IMR-90 (cell line): ENCODE results near the gene TYRP1. TPM values are rescaled to one million over a fixed set of nuclear protein-coding genes. Genes with fewer than 3 reads are reported as not detected.

ENCODE experiments used
- ATAC-seq: fragments of 200-7000 bp; cut with Tn5 transposase; 2 replicates; pipeline ENCODE4 v1.9.1; 2020; ENCODE audit warnings: low read depth, mild to moderate bottlenecking, moderate library complexity
- BruUV-seq: library from RNA; stranded (reverse); fragments of 400-500 nt; replicated peaks from 2 replicates; lab custom pipeline; 2021; lab: Mats Ljungman, UMichigan
- CTCF ChIA-PET: fragments of 300-600 bp; formaldehyde crosslinking; extraction: SDS; loops from one replicate; lab custom pipeline; 2021; ENCODE audit warnings: antibody characterized with exemption; lab: Yijun Ruan, JAX
- POLR2A ChIA-PET: fragments of 300-600 bp; sonication (Branson Sonifier 250); formaldehyde crosslinking; loops from one replicate; lab custom pipeline; 2022; ENCODE audit warnings: antibody characterized with exemption; ENCODE audit not compliant: unreplicated experiment; lab: Charles Lee
- DNase-seq: peaks from one replicate; pipeline ENCODE4 v3.0.0; 2013
- H2AFZ ChIP-seq: replicated peaks from 2 replicates; pipeline ENCODE3; 2013; ENCODE audit warnings: low read length, mild to moderate bottlenecking; ENCODE audit not compliant: poor library complexity
- H2AK5ac ChIP-seq: 2 replicates; pipeline ENCODE4 v1.6.1; 2013; ENCODE audit warnings: low read depth, low read length, inconsistent platforms
- H2AK9ac ChIP-seq: replicated peaks from 2 replicates; pipeline ENCODE3; 2013; ENCODE audit warnings: mild to moderate bottlenecking, low read depth, low read length, moderate library complexity; ENCODE audit not compliant: poor library complexity
- H2BK120ac ChIP-seq: 2 replicates; pipeline ENCODE4 v1.6.1; 2013; ENCODE audit warnings: low read depth, low read length, inconsistent platforms
- H2BK15ac ChIP-seq: 3 replicates; pipeline ENCODE4 v1.6.1; 2013; ENCODE audit warnings: low read depth, low read length, inconsistent platforms
- H2BK20ac ChIP-seq: 2 replicates; pipeline ENCODE4 v1.6.1; 2013; ENCODE audit warnings: low read depth, mild to moderate bottlenecking, inconsistent platforms, low read length, moderate library complexity
- H2BK5ac ChIP-seq: 2 replicates; pipeline ENCODE4 v1.6.1; 2013; ENCODE audit warnings: mild to moderate bottlenecking, low read depth, low read length, inconsistent platforms; ENCODE audit not compliant: poor library complexity, severe bottlenecking
- H3K14ac ChIP-seq: replicated peaks from 2 replicates; pipeline ENCODE4 v1.6.1; 2013; ENCODE audit warnings: low read depth, low read length, inconsistent platforms
- H3K18ac ChIP-seq: 2 replicates; pipeline ENCODE4 v1.6.1; 2013; ENCODE audit warnings: low read depth, low read length, control low read depth
- H3K23ac ChIP-seq: 2 replicates; pipeline ENCODE4 v1.6.1; 2013; ENCODE audit warnings: low read depth, low read length, inconsistent platforms
- H3K27ac ChIP-seq: 2 replicates; pipeline ENCODE4 v1.5.1; 2013; ENCODE audit warnings: mild to moderate bottlenecking, control low read depth, low read length; ENCODE audit not compliant: insufficient read depth
- H3K27me3 ChIP-seq: 2 replicates; pipeline ENCODE4 v1.6.1; 2013; ENCODE audit warnings: low read length; ENCODE audit not compliant: control insufficient read depth, insufficient read depth
- H3K36me3 ChIP-seq: 2 replicates; pipeline ENCODE4 v1.6.1; 2013; ENCODE audit warnings: low read length, mixed read lengths; ENCODE audit not compliant: control insufficient read depth, insufficient read depth
- H3K4ac ChIP-seq: 2 replicates; pipeline ENCODE4 v1.6.1; 2013; ENCODE audit warnings: low read depth, low read length, inconsistent platforms
- H3K4me1 ChIP-seq: 2 replicates; pipeline ENCODE4 v1.6.1; 2013; ENCODE audit warnings: low read length, mixed read lengths; ENCODE audit not compliant: control insufficient read depth, insufficient read depth
- H3K4me2 ChIP-seq: 2 replicates; pipeline ENCODE4 v1.6.1; 2013; ENCODE audit warnings: low read depth, mild to moderate bottlenecking, control low read depth, low read length, moderate library complexity
- H3K4me3 ChIP-seq: 2 replicates; pipeline ENCODE4 v1.5.1; 2013; ENCODE audit warnings: low read depth, mild to moderate bottlenecking, control low read depth, low read length, moderate library complexity; ENCODE audit not compliant: insufficient read depth
- H3K56ac ChIP-seq: 2 replicates; pipeline ENCODE4 v1.6.1; 2013; ENCODE audit warnings: low read length, inconsistent platforms; ENCODE audit not compliant: insufficient read depth; ENCODE audit errors: extremely low read depth
- H3K79me1 ChIP-seq, 2 experiments: 2 replicates each; pipeline ENCODE4 v1.6.1; 2013; ENCODE audit warnings: low read length in 2 of 2, inconsistent platforms in 1 of 2, low read depth in 1 of 2
- H3K9ac ChIP-seq: 2 replicates; pipeline ENCODE4 v1.6.1; 2013; ENCODE audit warnings: low read depth, low read length, control low read depth
- H3K9me1 ChIP-seq: 2 replicates; pipeline ENCODE4 v1.6.1; 2013; ENCODE audit warnings: low read length, inconsistent platforms; ENCODE audit not compliant: insufficient read depth
- H3K9me3 ChIP-seq: 2 replicates; pipeline ENCODE4 v1.6.1; 2013; ENCODE audit warnings: low read length; ENCODE audit not compliant: control insufficient read depth, insufficient read depth
- H4K20me1 ChIP-seq: 2 replicates; pipeline ENCODE4 v1.6.1; 2013; ENCODE audit warnings: low read length, inconsistent platforms; ENCODE audit not compliant: insufficient read depth
- H4K5ac ChIP-seq: 2 replicates; pipeline ENCODE4 v1.6.1; 2013; ENCODE audit warnings: mild to moderate bottlenecking, low read depth, low read length, control low read depth
- H4K8ac ChIP-seq, 2 experiments: 2 replicates each; pipeline ENCODE4 v1.6.1; 2013; ENCODE audit warnings: low read depth in 2 of 2, low read length in 2 of 2, control low read depth in 1 of 2, inconsistent platforms in 1 of 2
- H4K91ac ChIP-seq: 2 replicates; pipeline ENCODE4 v1.6.1; 2013; ENCODE audit warnings: low read depth, low read length, inconsistent platforms; ENCODE audit not compliant: insufficient read depth
- BHLHE40 ChIP-seq: fragments of 150-350 bp; IDR thresholded peaks from 2 replicates; pipeline ENCODE4 v1.6.1; 2016; ENCODE audit warnings: mild to moderate bottlenecking, low read depth, low read length
- CEBPB ChIP-seq: IDR thresholded peaks from 2 replicates; pipeline ENCODE4 v1.6.1; 2012; ENCODE audit warnings: low read depth, low read length, improper control_type of control experiment
- CHD1 ChIP-seq: IDR thresholded peaks from 2 replicates; pipeline ENCODE4 v1.6.1; 2012; ENCODE audit warnings: low read depth, low read length, improper control_type of control experiment
- FOS ChIP-seq: fragments of 150-350 bp; IDR thresholded peaks from 2 replicates; pipeline ENCODE4 v1.6.1; 2016; ENCODE audit warnings: low read depth, low read length
- MAFK ChIP-seq: IDR thresholded peaks from 2 replicates; pipeline ENCODE4 v1.6.1; 2012; ENCODE audit warnings: low read depth, low read length, improper control_type of control experiment
- MAZ ChIP-seq: IDR thresholded peaks from 2 replicates; pipeline ENCODE4 v1.6.1; 2012; ENCODE audit warnings: low read depth, mild to moderate bottlenecking, low read length, improper control_type of control experiment, moderate library complexity, borderline replicate concordance
- MXI1 ChIP-seq: IDR thresholded peaks from 2 replicates; pipeline ENCODE4 v1.6.1; 2012; ENCODE audit warnings: low read depth, mild to moderate bottlenecking, low read length, moderate library complexity, borderline replicate concordance
- POLR2A ChIP-seq: IDR thresholded peaks from 2 replicates; pipeline ENCODE4 v1.6.1; 2012; ENCODE audit warnings: mild to moderate bottlenecking, low read depth, low read length
- RAD21 ChIP-seq: IDR thresholded peaks from 2 replicates; pipeline ENCODE4 v1.6.1; 2012; ENCODE audit warnings: low read length, improper control_type of control experiment
- RCOR1 ChIP-seq: IDR thresholded peaks from 2 replicates; pipeline ENCODE4 v1.6.1; 2012; ENCODE audit warnings: mild to moderate bottlenecking, low read length, improper control_type of control experiment; ENCODE audit not compliant: insufficient replicate concordance
- RFX5 ChIP-seq: IDR thresholded peaks from 2 replicates; pipeline ENCODE4 v1.8.0; 2012; ENCODE audit warnings: low read depth, mild to moderate bottlenecking, low read length, moderate library complexity
- SMC3 ChIP-seq: fragments of 150-350 bp; IDR thresholded peaks from 2 replicates; pipeline ENCODE4 v1.6.1; 2016; ENCODE audit warnings: low read depth, mild to moderate bottlenecking, antibody characterized with exemption, low read length, moderate library complexity
- WGBS, 2 experiments: methylation state at CpG; one replicate each; pipeline versions ENCODE4 v1.1.5 to v1.1.7; 2013; ENCODE audit warnings: missing lambda C conversion rate in 2 of 2; ENCODE audit not compliant: insufficient read length in 1 of 2; ENCODE audit errors: extremely low coverage in 2 of 2; 5-methylcytosine and 5-hydroxymethylcytosine counted together
- dilution Hi-C: fragments of 300-500 bp; cut with HindIII; formaldehyde crosslinking; loops from one replicate; pipeline ENCODE4 v1.14.3; 2018; ENCODE audit warnings: low sequenced_read_pairs; ENCODE audit not compliant: unreplicated experiment
- in situ Hi-C: fragments of 300-500 bp; cut with MboI; formaldehyde crosslinking; loops from 3 replicates; pipeline ENCODE4 v1.14.3; 2019; ENCODE audit warnings: low sequenced_read_pairs, inconsistent platforms, mixed read lengths
- intact Hi-C: fragments of 100-400 bp; cut with micrococcal nuclease; formaldehyde crosslinking; loops from 2 replicates; pipeline ENCODE4 v1.10.0; 2022
- polyA plus RNA-seq, 3 experiments: library from polyadenylated mRNA; depleted of rRNA; stranded (reverse); fragments of >200 nt; gene quantifications; 2 replicates each; pipeline ENCODE4 v1.2.3, GENCODE V29; 2012; ENCODE audit warnings: low replicate concordance in 1 of 3
- total RNA-seq: library from RNA; depleted of rRNA; stranded (reverse); fragments of >200 nt; gene quantifications from 2 replicates; pipeline ENCODE4 v1.2.3, GENCODE V29; 2012
- TF ChIP-seq, protein P1 (sequence below): conservative IDR thresholded peaks from 2 replicates; pipeline ENCODE4 v1.5.1; 2012; ENCODE audit warnings: mild to moderate bottlenecking, low read depth, low read length, improper control_type of control experiment
- TF ChIP-seq, protein P2 (sequence below): fragments of 150-350 bp; IDR thresholded peaks from 2 replicates; pipeline ENCODE4 v1.6.1; 2017; ENCODE audit warnings: mild to moderate bottlenecking, antibody characterized with exemption, low read length, low read depth

TYRP1 gene
- total and polyA plus RNA-seq, 2 of the 4 experiments (the other 2 are of a cell fraction): 0.60 to 0.90 TPM

DNA sequence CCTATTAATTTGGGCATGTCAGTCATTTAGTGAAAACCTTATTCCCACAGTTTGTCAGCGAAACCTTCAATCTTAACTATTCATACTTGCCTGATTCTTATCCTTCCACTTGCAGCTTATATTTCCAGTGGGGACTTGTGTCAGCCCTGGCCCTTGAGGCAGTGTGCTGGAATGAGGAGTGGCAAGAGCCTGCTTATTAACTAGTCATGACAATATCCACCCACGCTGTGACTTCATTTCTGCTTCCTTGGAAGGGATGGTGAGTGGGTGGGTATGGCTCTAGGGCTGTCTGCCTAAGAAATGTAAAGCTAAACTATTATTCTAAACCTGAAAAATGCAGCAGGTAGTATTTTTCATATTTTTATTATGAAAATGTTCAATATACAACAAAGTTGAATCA is 47.7 kb downstream of the TYRP1 start:
- intact Hi-C loops: no loop called here
- H2AK5ac ChIP-seq: no peak overlapping the region
- no CpG with 5 or more reads among the region's 2 CpGs for WGBS, 2 experiments
- H3K79me1 ChIP-seq: no peaks in the 10 kb centered on the region
- no peak overlapping the region for H3K4me2 ChIP-seq
- CTCF ChIA-PET: interaction anchor here (1.0 kb wide), 1 partner anchor 35 kb away, joined by 3 read pairs; no protein-coding TSS in a partner anchor
- H3K36me3 ChIP-seq: no peaks in the 10 kb centered on the region
- H2BK5ac ChIP-seq: no peak overlapping the region
- POLR2A ChIA-PET: no interaction called here
- H3K27me3 ChIP-seq: no peaks in the 10 kb centered on the region; the same call in 1 of the 2 replicates
- TF ChIP-seq MAFK (no peak), CHD1 (no peak), SMC3 (no peak), FOS (no peak), RCOR1 (no peak), MXI1 (no peak), CEBPB (no peak), RFX5 (no peak), RAD21 (no peak), BHLHE40 (no peak), MAZ (no peak), POLR2A (no peak)
- TF ChIP-seq, protein P1, sequence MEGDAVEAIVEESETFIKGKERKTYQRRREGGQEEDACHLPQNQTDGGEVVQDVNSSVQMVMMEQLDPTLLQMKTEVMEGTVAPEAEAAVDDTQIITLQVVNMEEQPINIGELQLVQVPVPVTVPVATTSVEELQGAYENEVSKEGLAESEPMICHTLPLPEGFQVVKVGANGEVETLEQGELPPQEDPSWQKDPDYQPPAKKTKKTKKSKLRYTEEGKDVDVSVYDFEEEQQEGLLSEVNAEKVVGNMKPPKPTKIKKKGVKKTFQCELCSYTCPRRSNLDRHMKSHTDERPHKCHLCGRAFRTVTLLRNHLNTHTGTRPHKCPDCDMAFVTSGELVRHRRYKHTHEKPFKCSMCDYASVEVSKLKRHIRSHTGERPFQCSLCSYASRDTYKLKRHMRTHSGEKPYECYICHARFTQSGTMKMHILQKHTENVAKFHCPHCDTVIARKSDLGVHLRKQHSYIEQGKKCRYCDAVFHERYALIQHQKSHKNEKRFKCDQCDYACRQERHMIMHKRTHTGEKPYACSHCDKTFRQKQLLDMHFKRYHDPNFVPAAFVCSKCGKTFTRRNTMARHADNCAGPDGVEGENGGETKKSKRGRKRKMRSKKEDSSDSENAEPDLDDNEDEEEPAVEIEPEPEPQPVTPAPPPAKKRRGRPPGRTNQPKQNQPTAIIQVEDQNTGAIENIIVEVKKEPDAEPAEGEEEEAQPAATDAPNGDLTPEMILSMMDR: no peak
- TF ChIP-seq, protein P2, sequence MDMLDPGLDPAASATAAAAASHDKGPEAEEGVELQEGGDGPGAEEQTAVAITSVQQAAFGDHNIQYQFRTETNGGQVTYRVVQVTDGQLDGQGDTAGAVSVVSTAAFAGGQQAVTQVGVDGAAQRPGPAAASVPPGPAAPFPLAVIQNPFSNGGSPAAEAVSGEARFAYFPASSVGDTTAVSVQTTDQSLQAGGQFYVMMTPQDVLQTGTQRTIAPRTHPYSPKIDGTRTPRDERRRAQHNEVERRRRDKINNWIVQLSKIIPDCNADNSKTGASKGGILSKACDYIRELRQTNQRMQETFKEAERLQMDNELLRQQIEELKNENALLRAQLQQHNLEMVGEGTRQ: no peak
- no peaks in the 10 kb centered on the region for H3K9me3 ChIP-seq
- no peak overlapping the region for H4K8ac ChIP-seq
- no peak overlapping the region for H2BK120ac ChIP-seq
- H2BK20ac ChIP-seq: no peak overlapping the region
- H2AK9ac ChIP-seq: no peak overlapping the region
- no peak overlapping the region for H3K23ac ChIP-seq
- no peak overlapping the region for H3K14ac ChIP-seq
- H3K27ac ChIP-seq: no peak overlapping the region
- no peak overlapping the region for H3K18ac ChIP-seq
- no peak overlapping the region; the same call in 2 of the 3 replicates for H2BK15ac ChIP-seq
- ATAC-seq: no peak
- DNase-seq: peak; percentile 69
- no peak overlapping the region for H3K56ac ChIP-seq
- BruUV-seq: no TSS peak
- H4K20me1 ChIP-seq: no peaks in the 10 kb centered on the region
- no peak overlapping the region for H4K91ac ChIP-seq
- dilution Hi-C loops: no loop called here
- H4K5ac ChIP-seq: no peak overlapping the region
- 0 out of 2 replicates have a peak, but pooled peaks cover 2% of the 10 kb centered on the region for H3K4me1 ChIP-seq
- in situ Hi-C loops: no loop called here
- no peak overlapping the region for H3K4me3 ChIP-seq
- H3K9ac ChIP-seq: no peak overlapping the region
- peak overlapping the region; percentile 49 for H2AFZ ChIP-seq
- no peaks in the 10 kb centered on the region for H3K9me1 ChIP-seq
- no peak overlapping the region for H3K4ac ChIP-seq
